GM19025 (cell line): ENCODE results near the gene MRPS6.

Experiments
- ATAC-seq: cut with Tn5 transposase; IDR thresholded peaks from one replicate; pipeline ENCODE4 v1.9.1; 2021; ENCODE audit warnings: mild to moderate bottlenecking, low read depth, moderate library complexity; ENCODE audit not compliant: unreplicated experiment

Gene MRPS6

GRCh38 chr21:34094949-34095348 lies 21.6 kb downstream of the MRPS6 start:
- no peak for ATAC-seq

- ATAC-seq, result no peak
Measured at GRCh38 chr21:34097442-34097841, 24.1 kb downstream of the MRPS6 start.

GRCh38 chr21:34100337-34100736 lies 27.0 kb downstream of the MRPS6 start:
- ATAC-seq, result no peak

GRCh38 chr21:34100790-34101189 lies 27.4 kb downstream of the MRPS6 start:
- ATAC-seq, result no peak

- ATAC-seq, result no peak
Measured at GRCh38 chr21:34105947-34106541, 32.7 kb downstream of the MRPS6 start.

- ATAC-seq, result no peak
Measured at GRCh38 chr21:34107606-34108005, 34.2 kb downstream of the MRPS6 start.

- no peak for ATAC-seq
Measured at GRCh38 chr21:34109075-34109474, 35.7 kb downstream of the MRPS6 start.

- ATAC-seq, result no peak
Measured at GRCh38 chr21:34110594-34111202, 37.3 kb downstream of the MRPS6 start.

GRCh38 chr21:34112316-34113033 lies 39.1 kb downstream of the MRPS6 start:
- ATAC-seq, result no peak

GRCh38 chr21:34113842-34114241 lies 40.5 kb downstream of the MRPS6 start:
- ATAC-seq, result no peak

GRCh38 chr21:34115160-34115559 lies 41.8 kb downstream of the MRPS6 start:
- no peak for ATAC-seq

GRCh38 chr21:34116569-34116968 lies 43.2 kb downstream of the MRPS6 start:
- ATAC-seq, result no peak

- no peak for ATAC-seq
Measured at GRCh38 chr21:34120867-34121266, 47.5 kb downstream of the MRPS6 start.

GRCh38 chr21:34122047-34122446 lies 48.7 kb downstream of the MRPS6 start:
- ATAC-seq, result no peak

- no peak for ATAC-seq
Measured at GRCh38 chr21:34123609-34124008, 50.2 kb downstream of the MRPS6 start.

- no peak for ATAC-seq
Measured at GRCh38 chr21:34126269-34126668, 52.9 kb downstream of the MRPS6 start.

- ATAC-seq, result no peak
Measured at GRCh38 chr21:34126691-34127090, 53.3 kb downstream of the MRPS6 start.

GRCh38 chr21:34128124-34128523 lies 54.7 kb downstream of the MRPS6 start:
- no peak for ATAC-seq

GRCh38 chr21:34128674-34129038 lies 55.3 kb downstream of the MRPS6 start:
- no peak for ATAC-seq

GRCh38 chr21:34129039-34129891 lies 55.9 kb downstream of the MRPS6 start:
- ATAC-seq, result no peak
